Measurements from ENCODE around the gene THEMIS2. TPM values are rescaled to one million over a fixed set of nuclear protein-coding genes. Genes with fewer than 3 reads are reported as not detected.
A peak's percentile ranks its signal among the peaks of the same experiment; 100 is the strongest.

THEMIS2 gene
- total RNA-seq, 4 donors from 2014 or later = 5.6 to 23.8 (median 17.7) TPM

- Histone ChIP-seq H3K27ac (no peak overlapping the region), H3K27me3 (no peaks in the 10 kb centered on the region), H3K4me1 (no peaks in the 10 kb centered on the region), H3K9me3 (no peaks in the 10 kb centered on the region), H3K36me3 (peaks cover 0 to 98% of the 10 kb centered on the region in 2 donors), H3K4me3 (no peak overlapping the region)
- 51 to 53% methylated on average over 2 of the region's 2 CpGs for WGBS, 2 donors (ENCODE audit: low coverage in 1 of 2)
- no peak for ATAC-seq
- TF ChIP-seq POLR2A (IDR thresholded peaks at IDR 0.05) (no peak), EP300 (IDR thresholded peaks at IDR 0.05) (no peak), POLR2AphosphoS5 (IDR thresholded peaks at IDR 0.05) (no peak), CTCF (IDR thresholded peaks at IDR 0.05) (no peak)
Measured at GRCh38 chr1:27906759-27907158, 34.4 kb downstream of the THEMIS2 start.

- H3K27ac ChIP-seq = no peak overlapping the region
- no peak for ATAC-seq
- TF ChIP-seq POLR2A (IDR thresholded peaks at IDR 0.05) (no peak), EP300 (IDR thresholded peaks at IDR 0.05) (no peak), CTCF (IDR thresholded peaks at IDR 0.05) (no peak), POLR2AphosphoS5 (IDR thresholded peaks at IDR 0.05) (no peak)
- no peaks in the 10 kb centered on the region for H3K27me3 ChIP-seq
- peaks cover 0 to 53% of the 10 kb centered on the region in 2 donors for H3K36me3 ChIP-seq
- 86% methylated on average over 1 of the region's 1 CpG; no CpG with 5 or more reads in 1 of the 2 donors for whole genome bisulfite sequencing, 2 donors (ENCODE audit: low coverage in 1 of 2)
- no peak overlapping the region for H3K4me3 ChIP-seq
- peaks cover 0 to 19% (median 6%) of the 10 kb centered on the region in 3 donors for H3K4me1 ChIP-seq
- H3K9me3 ChIP-seq = peaks cover 0 to 9% (median 0%) of the 10 kb centered on the region in 3 donors
Measured at GRCh38 chr1:27912429-27912828, 40.1 kb downstream of the THEMIS2 start.

- TF ChIP-seq EP300 (IDR thresholded peaks at IDR 0.05) (no peak), CTCF (IDR thresholded peaks at IDR 0.05) (no peak), POLR2A (IDR thresholded peaks at IDR 0.05) (no peak)
- Histone ChIP-seq H3K27me3 (no peaks in the 10 kb centered on the region), H3K4me3 (peak overlapping the region in 1 of 2 donors; percentile 86), H3K27ac (peak overlapping the region in 3 of 4 donors; percentile 63 to 88 (median 82)), H3K36me3 (peaks cover 0 to 26% of the 10 kb centered on the region in 2 donors), H3K9me3 (peaks cover 0 to 9% (median 0%) of the 10 kb centered on the region in 3 donors), H3K4me1 (peaks cover 0 to 19% (median 6%) of the 10 kb centered on the region in 3 donors)
- ATAC-seq = no peak
- 47 to 100% methylated on average over 2 to 6 of the region's 7 CpGs for WGBS, 2 donors (ENCODE audit: low coverage in 1 of 2)
Measured at GRCh38 chr1:27915082-27915575, 42.8 kb downstream of the THEMIS2 start.

- WGBS, 2 donors (ENCODE audit: low coverage in 1 of 2) = 65 to 76% methylated on average over 3 of the region's 3 CpGs
- no peaks in the 10 kb centered on the region for H3K27me3 ChIP-seq
- no peaks in the 10 kb centered on the region for H3K9me3 ChIP-seq
- no peaks in the 10 kb centered on the region for H3K4me1 ChIP-seq
- no peak overlapping the region for H3K4me3 ChIP-seq
- H3K27ac ChIP-seq = no peak overlapping the region
- no peaks in the 10 kb centered on the region for H3K36me3 ChIP-seq
- TF ChIP-seq EP300 (IDR thresholded peaks at IDR 0.05) = no peak
- no peak for TF ChIP-seq POLR2A (IDR thresholded peaks at IDR 0.05)
- TF ChIP-seq POLR2AphosphoS5 (IDR thresholded peaks at IDR 0.05) = no peak
- no peak for TF ChIP-seq CTCF (IDR thresholded peaks at IDR 0.05)
- no peak for ATAC-seq
Measured at GRCh38 chr1:27922272-27922671, 49.9 kb downstream of the THEMIS2 start.

GRCh38 chr1:27928216-27928954 is 56.0 kb downstream of the THEMIS2 start:
- WGBS, 2 donors (ENCODE audit: low coverage in 1 of 2) = 48 to 70% methylated on average over 5 of the region's 5 CpGs
- Histone ChIP-seq H3K36me3 (no peaks in the 10 kb centered on the region), H3K27me3 (peaks cover 14% of the 10 kb centered on the region), H3K4me1 (no peaks in the 10 kb centered on the region), H3K4me3 (no peak overlapping the region), H3K27ac (no peak overlapping the region), H3K9me3 (no peaks in the 10 kb centered on the region)
- no peak for ATAC-seq
- no peak for TF ChIP-seq CTCF (IDR thresholded peaks at IDR 0.05)
- no peak for TF ChIP-seq POLR2AphosphoS5 (IDR thresholded peaks at IDR 0.05)
- TF ChIP-seq POLR2A (IDR thresholded peaks at IDR 0.05) = no peak
- TF ChIP-seq EP300 (IDR thresholded peaks at IDR 0.05) = no peak
